Calu3 (cell line): ENCODE data around the gene SHH. TPM values are rescaled to one million over a fixed set of nuclear protein-coding genes. Genes with fewer than 3 reads are reported as not detected.
A peak's percentile ranks its signal among the peaks of the same experiment; 100 is the strongest.

Source experiments
- BruUV-seq: library from RNA; stranded (reverse); fragments of 400-500 nt; replicated peaks from 2 replicates; lab custom pipeline; 2021; lab: Mats Ljungman, UMichigan
- CTCF ChIA-PET: fragments of 300-600 bp; sonication (Branson Sonifier 250); formaldehyde crosslinking; loops from one replicate; lab custom pipeline; 2022; ENCODE audit warnings: antibody characterized with exemption; lab: Charles Lee
- DNase-seq: peaks from one replicate; pipeline ENCODE4 v3.0.0; 2022
- H3K27ac Mint-ChIP-seq: one replicate; pipeline ENCODE4 v1.8.0; 2022; ENCODE audit warnings: mixed read lengths; ENCODE audit not compliant: unreplicated experiment
- H3K27me3 Mint-ChIP-seq: one replicate; pipeline ENCODE4 v1.8.0; 2022; ENCODE audit warnings: mixed read lengths; ENCODE audit not compliant: unreplicated experiment
- H3K36me3 Mint-ChIP-seq: one replicate; pipeline ENCODE4 v1.8.0; 2022; ENCODE audit warnings: mild to moderate bottlenecking, moderate library complexity, mixed read lengths; ENCODE audit not compliant: insufficient read depth, unreplicated experiment
- H3K4me1 Mint-ChIP-seq: one replicate; pipeline ENCODE4 v1.8.0; 2022; ENCODE audit warnings: mild to moderate bottlenecking, low read depth, mixed read lengths; ENCODE audit not compliant: unreplicated experiment
- H3K4me3 Mint-ChIP-seq: one replicate; pipeline ENCODE4 v1.8.0; 2022; ENCODE audit warnings: mild to moderate bottlenecking, low read depth, moderate library complexity, mixed read lengths; ENCODE audit not compliant: unreplicated experiment
- H3K9me3 Mint-ChIP-seq: one replicate; pipeline ENCODE4 v1.8.0; 2022; ENCODE audit warnings: low read depth, mixed read lengths; ENCODE audit not compliant: unreplicated experiment
- CTCF ChIP-seq: fragments of 200-600 bp; IDR thresholded peaks from one replicate; pipeline ENCODE4 v1.8.0; 2022; ENCODE audit warnings: antibody characterized with exemption; ENCODE audit not compliant: unreplicated experiment
- intact Hi-C: fragments of 100-400 bp; cut with micrococcal nuclease; formaldehyde crosslinking; loops from one replicate; pipeline ENCODE4 v1.10.0; 2022; ENCODE audit not compliant: unreplicated experiment
- total RNA-seq: library from RNA; stranded (reverse); gene quantifications from 2 replicates; pipeline ENCODE4 v1.2.3, GENCODE V29; 2022

SHH gene
- total RNA-seq, 1 experiment from 2014 or later = 1.1 TPM

- CTCF ChIA-PET = no interaction called here
- BruUV-seq = no TSS peak
- no peak for DNase-seq
- TF ChIP-seq CTCF = no peak
- intact Hi-C loops = no loop called here
- Mint-ChIP-seq H3K27ac (no peak overlapping the region), H3K27me3 (peaks cover 10% of the 10 kb centered on the region), H3K4me3 (no peak overlapping the region), H3K4me1 (peaks cover 9% of the 10 kb centered on the region), H3K9me3 (no peaks in the 10 kb centered on the region), H3K36me3 (peaks cover 13% of the 10 kb centered on the region)
These were observed 7.8 kb downstream of the SHH start for GRCh38 chr7:155804431-155804831.

GRCh38 chr7:155803418-155804376 lies 8.6 kb downstream of the SHH start:
- Mint-ChIP-seq H3K27ac (no peak overlapping the region), H3K4me1 (peaks cover 4% of the 10 kb centered on the region), H3K9me3 (no peaks in the 10 kb centered on the region), H3K36me3 (peaks cover 7% of the 10 kb centered on the region), H3K4me3 (peak overlapping the region; percentile 37), H3K27me3 (peaks cover 3% of the 10 kb centered on the region)
- CTCF ChIA-PET = no interaction called here
- no TSS peak for BruUV-seq
- peak; percentile 41 for DNase-seq
- TF ChIP-seq CTCF = no peak
- intact Hi-C loops = no loop called here

- Mint-ChIP-seq H3K27me3 (no peaks in the 10 kb centered on the region), H3K36me3 (peaks cover 4% of the 10 kb centered on the region)
These were observed 9.3 kb downstream of the SHH start for GRCh38 chr7:155802906-155803417.

GRCh38 chr7:155802291-155802690 lies 10.0 kb downstream of the SHH start:
- H3K4me3 Mint-ChIP-seq = no peak overlapping the region
- no peaks in the 10 kb centered on the region for H3K4me1 Mint-ChIP-seq
- intact Hi-C loops = no loop called here
- H3K27me3 Mint-ChIP-seq = no peaks in the 10 kb centered on the region
- TF ChIP-seq CTCF = no peak
- CTCF ChIA-PET = no interaction called here
- no peak for DNase-seq
- H3K27ac Mint-ChIP-seq = no peak overlapping the region
- no peaks in the 10 kb centered on the region for H3K9me3 Mint-ChIP-seq
- peaks cover 4% of the 10 kb centered on the region for H3K36me3 Mint-ChIP-seq
- no TSS peak for BruUV-seq

More at GRCh38 chr7:155802906-155803417, 9.3 kb downstream of the SHH start:
- DNase-seq = no peak
- intact Hi-C loops = no loop called here
- CTCF ChIA-PET = no interaction called here
- TF ChIP-seq CTCF = no peak
- H3K27ac Mint-ChIP-seq = no peak overlapping the region
- no peaks in the 10 kb centered on the region for H3K4me1 Mint-ChIP-seq
- H3K4me3 Mint-ChIP-seq = peak overlapping the region; percentile 37
- no peaks in the 10 kb centered on the region for H3K9me3 Mint-ChIP-seq
- BruUV-seq = no TSS peak
